Epithelial cell of prostate (primary cell): ENCODE measurements around the gene C10orf88.
"Not testable (repeated sequence)": the region's sequence is repeated elsewhere in the genome, so short reads cannot be mapped to it uniquely, and the experiment has no call there.

ENCODE experiments used
- DNase-seq: peaks from one replicate; pipeline ENCODE4 v3.0.0-alpha.2; 2011; ENCODE audit warnings: low read depth, low spot score
- H3K27ac ChIP-seq: fragments of 450-650 bp; 2 replicates; pipeline ENCODE4 v1.5.1; 2017; ENCODE audit warnings: mild to moderate bottlenecking

Gene C10orf88

DNA sequence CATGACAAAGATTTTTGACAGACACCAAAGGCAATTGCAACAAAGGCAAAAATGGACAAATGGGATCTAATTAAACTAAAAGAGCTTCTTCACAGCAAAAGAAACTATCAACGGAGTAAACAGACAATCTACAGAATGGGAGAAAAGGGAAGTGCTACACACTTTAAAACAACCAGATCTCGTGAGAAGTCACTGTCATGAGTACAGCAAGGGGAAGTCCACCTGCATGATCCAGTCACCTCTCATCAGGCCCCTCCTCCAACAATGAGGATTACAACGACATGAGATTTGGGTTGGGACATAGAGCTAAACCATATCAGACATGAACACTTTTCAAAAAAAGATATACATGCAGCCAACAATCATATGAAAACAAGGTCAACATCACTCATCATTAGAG lies 14.7 kb upstream of the C10orf88 start:
- no peak for DNase-seq

DNA sequence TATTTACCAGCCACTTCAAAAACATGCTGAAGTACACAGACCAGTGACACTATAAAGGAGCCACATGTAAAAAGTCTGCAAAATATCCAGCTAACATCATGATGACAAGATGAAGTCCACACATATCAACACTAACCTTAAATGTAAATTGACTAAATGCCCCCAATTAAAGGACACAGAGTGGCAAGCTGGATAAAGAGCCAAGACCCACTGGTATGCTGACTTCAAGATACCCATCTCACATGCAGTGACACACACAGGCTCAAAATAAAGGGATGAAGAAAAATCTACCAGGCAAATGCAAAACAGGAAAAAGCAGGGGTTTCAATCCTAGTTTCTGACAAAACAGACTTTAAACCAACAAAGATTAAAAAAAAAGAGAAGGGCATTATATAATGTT lies 12.9 kb upstream of the C10orf88 start:
- H3K27ac ChIP-seq = no peak overlapping the region
- no peak for DNase-seq

More for the DNA sequence above, 14.7 kb upstream of the C10orf88 start:
- no peak overlapping the region for H3K27ac ChIP-seq

DNA sequence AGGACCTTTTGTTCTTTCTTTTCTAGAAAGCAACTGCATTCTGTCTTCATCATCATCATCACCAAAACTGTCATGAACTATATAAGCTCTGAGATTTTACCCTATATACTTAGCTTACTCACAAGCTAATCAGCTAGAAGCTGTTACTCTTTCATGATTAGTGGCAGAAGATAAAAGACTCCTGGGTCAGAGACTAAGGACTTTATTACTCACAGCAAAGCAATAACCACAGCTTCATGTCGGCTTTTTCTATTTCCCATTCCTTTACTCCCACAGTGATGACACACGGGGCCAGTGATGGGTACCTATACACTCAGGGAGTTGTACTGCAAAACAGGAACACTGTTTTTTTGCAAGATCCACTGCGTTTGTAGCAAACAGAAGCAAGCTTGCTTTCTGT lies 8.4 kb upstream of the C10orf88 start:
- no peak overlapping the region for H3K27ac ChIP-seq
- DNase-seq = no peak

DNA sequence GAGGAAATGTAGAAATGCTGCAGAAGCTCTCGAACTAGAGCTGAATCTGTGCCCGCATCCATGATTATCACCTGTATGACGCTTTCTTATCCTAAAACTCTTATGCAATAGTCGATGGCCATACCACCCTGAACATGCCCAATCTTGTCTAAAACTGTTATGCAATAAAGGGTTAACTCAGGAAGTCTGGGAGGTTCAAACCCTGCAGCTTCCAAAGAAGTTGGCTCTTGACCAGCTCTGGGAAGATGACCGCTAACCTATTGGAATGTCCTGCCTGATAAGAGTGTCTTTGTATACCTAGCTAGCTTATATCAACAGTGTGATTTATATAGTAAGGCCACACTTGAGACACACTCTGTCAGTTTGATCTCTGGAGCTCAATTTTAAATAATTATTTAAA lies 3.4 kb upstream of the C10orf88 start:
- no peak overlapping the region for H3K27ac ChIP-seq
- DNase-seq = no peak

DNA sequence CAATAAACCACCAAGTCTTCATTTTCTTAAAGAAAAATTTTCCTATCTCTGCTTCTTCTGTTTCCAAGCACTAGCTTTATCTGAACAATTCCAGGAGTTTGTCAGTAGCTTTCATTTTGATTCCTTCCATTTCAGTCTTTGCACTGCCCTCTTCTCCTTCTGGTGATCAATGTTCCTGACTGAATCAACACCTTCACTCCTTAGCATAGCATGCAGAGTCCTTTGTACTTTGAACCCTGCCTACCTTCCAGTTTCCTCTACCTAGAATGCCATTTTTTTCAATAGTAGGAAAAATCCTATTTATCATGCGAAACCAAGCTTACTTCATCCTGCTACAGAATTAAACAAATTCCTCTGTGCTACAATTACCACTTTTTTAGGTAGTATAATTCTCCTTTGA lies 1.9 kb upstream of the C10orf88 start:
- no peak overlapping the region for H3K27ac ChIP-seq
- DNase-seq = no peak

DNA sequence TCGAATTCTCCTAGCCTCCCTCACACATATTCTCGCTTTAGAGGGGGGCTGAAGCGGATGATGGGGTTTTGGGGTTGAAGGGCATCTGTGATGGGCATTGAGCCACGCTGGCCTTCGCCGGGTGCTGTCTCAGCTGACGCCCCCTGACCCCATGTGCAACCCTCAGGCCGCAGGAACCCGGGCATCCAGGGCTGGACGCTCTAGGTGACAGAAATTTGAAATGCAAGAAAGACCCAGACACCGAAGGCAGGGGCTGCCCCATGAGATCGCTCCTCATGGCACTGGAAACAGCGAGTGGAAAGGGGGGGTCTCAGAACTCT lies 664 bp upstream of the C10orf88 start:
- no peak overlapping the region for H3K27ac ChIP-seq

DNA sequence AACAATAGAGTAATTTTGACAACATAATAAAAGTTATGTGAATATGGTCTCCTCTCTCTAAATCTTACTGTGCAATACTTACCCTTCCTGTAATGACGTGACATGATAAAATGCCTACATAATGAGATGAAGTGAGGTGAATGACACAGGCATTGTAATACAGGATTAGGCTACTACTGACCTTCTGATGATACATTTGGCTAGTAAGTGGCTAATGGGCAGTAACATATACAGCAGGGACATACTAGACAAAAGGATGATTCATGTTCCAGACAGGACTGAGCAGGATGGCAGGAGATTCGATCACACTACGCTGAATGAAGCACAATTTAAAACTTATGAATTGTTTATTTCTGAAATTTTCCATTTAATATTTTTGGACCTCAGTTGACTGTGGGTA lies 4.7 kb downstream of the C10orf88 start:
- DNase-seq = no peak
- peak overlapping the region; percentile 24 for H3K27ac ChIP-seq

More for the DNA sequence above, 664 bp upstream of the C10orf88 start:
- DNase-seq = no peak

DNA sequence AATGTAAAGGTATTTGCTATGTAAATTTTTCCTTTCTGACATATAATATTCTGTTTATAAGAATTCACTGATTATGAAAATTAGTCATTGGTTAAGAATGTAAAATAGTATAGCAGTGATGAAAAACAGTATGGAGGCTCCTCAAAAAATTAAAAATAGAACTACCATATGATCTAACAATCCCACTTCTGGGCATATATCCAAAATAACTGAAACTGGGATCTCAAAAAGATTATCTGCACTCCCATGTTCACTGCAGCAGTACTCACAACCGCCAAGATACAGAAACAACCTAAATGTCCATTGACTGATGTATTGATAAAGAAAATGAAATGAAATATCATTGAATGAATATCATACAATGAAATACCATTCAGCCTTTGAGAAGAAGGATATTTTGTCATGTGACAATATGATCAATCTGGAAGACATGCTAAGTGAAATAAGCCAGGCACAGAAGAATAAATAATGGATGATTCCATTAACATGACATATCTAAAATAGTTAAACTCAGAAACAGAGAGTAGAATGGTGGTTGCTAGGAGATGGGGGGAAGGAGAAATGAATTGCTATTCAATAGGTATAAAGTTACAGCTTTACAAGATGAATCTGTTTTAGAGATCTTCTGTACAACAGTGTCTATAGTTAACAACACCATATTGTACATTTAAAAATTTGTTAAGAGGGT lies 14.0 kb downstream of the C10orf88 start:
- no peak overlapping the region for H3K27ac ChIP-seq
- DNase-seq = no peak

DNA sequence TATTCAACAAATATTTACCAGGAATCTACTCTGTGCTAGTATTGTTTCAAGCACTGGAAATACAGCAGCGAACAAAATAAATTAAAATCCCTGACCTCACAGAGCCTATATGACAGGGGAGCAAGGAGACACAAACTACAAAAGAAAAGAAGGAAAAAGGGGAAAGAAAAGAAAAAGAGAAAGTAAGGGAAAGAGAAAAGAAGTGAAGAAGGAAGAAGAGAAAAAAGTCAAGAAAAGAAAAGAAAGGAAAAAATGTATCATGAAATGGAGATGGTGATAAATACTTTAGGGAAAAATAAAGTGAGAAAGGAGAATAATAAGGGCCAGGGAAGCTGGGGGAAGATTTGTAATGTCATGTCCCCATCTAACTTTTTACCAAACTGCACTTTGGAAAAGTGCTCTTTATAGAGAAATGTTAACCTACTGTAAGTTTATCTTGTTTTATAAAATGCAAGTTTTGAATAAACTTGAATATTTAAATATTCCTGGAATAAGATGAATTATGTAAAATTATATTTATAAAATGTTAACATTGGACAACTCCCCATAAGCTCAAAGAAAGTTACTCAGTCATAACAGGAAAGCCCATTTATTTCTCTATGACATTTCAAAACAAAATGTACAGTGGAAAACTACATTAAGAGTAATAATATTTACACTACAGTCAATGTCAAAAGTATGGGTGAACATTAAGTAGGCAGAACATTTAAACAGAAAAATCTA lies 14.7 kb downstream of the C10orf88 start:
- DNase-seq = no peak
- no peak overlapping the region for H3K27ac ChIP-seq

DNA sequence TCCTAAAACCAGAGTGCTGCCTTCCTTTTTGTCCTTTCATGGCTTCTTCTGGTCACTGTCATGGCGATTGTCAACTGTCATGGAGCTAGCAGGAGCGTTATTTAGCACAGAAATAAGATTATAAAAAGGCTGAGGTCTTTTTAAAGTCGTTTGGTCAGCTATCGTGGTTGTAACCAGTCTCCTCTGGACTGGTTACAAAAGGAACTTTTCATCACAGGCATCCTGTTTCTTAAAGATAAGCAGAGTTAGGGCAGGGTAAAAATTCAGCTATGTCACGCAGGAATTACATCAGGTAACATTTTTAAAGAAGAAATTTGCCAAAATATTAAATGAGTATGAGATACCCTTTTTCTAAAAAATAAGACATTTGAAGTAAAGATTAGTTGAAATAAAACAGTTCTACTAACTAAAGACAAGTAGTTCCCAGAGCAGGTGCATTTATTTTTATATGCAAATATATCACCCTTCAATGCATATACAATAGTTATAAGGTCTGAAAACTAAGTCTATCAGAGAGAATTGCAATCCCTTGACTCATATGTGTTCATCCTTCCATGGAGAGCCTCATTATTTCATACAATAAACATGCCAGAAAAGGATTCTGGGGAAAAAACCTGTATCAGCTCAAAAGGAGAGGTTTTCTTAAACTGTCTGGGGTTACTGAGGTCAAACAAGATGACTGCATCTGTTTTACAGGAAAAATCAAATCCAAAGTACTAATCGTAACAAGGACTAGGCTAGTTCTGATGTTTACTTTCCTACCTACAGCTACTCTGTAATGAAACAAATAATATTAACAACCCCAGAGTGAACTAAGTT lies 22.7 kb downstream of the C10orf88 start:
- DNase-seq = no peak
- H3K27ac ChIP-seq = no peak overlapping the region

DNA sequence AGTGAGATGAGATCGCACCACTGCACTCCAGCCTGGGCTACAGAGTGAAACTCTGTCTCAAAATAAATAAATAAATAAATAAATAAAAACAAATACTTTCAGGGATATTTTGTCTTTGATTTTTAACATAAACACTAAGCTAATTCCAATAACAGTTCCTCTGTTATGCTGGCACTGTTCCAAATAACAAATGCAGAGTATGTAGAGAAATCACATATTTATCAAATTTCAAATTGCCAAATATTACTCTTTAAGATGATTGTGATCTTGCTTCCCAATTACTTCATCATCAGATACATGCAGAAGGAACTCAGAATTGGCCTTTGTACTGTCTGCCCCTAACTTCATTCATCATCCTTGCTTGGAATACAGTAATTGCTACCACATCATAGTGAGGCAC lies 23.9 kb downstream of the C10orf88 start:
- no peak overlapping the region for H3K27ac ChIP-seq
- DNase-seq = no peak

DNA sequence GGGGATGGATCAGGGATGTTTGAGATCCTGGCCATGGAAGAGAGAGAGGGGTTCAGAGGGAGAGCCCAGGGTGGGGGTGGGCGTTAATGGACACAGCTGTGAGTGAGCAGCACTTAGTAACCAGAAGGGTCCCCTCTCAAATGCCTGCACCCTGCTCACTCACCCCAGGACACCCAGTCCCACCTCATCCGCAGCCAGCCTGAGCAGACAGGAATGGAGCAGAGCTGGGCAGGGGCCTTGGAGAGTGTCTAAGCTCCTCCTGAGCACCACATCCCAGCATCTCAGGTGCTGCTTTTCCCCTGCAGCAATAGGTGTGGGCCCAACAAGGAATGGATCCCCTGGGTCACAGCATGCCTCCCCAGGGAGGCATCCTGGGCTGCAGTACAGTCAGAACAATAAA lies 38.3 kb downstream of the C10orf88 start:
- H3K27ac ChIP-seq = no peak overlapping the region
- no peak for DNase-seq

DNA sequence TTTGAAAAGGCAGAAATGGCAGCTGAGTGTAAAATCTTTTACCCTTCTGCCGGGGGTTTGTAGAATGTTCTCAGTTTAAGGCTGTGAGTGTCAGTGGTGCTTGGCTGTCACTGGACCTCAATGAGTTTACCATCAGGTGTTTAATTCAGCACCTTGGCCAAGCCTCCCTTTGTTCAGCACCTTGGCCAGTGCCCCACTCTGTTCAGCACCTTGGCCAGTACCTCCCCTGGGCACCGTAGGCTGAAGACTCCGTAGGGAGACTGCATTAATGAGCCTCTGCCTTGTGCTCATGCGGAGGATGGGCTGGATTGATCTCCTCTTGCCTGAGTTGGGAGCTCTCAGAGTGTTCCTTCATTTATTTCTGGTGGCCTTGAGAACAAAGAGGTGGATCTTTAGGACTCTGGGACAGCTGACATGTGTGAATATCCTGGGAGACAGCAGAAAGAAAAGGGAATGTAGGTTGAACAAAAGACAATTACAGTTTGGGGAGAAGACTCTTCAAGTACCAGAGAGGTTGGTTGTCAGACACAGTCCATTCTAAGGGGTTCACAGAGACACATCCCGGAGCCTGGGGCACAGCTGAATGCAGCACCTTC lies 42.0 kb downstream of the C10orf88 start:
- no peak overlapping the region for H3K27ac ChIP-seq
- DNase-seq = peak; percentile 1

DNA sequence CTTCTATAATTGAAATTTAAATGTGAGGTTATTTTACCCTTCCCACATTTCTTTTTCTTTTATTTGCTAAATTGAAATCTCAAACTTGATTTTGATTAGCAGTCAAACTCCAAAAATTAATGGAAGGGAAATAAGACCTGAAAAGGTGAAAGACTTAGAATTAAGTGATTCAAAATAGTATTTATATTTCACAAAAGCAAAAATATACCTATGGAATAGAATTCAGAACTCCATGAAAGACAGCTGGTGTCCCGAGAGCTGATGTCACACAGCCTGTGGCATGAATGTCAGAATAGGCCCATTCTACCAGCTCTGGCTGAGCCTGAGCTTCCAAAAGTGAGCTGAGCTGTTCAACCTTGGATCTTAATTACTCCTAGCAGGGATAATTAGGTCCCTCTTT lies 43.7 kb downstream of the C10orf88 start, which contains the start of gene FAM24A:
TSS of gene FAM24A (plus strand) at position 301 of the 400 bp plus-strand sequence. CDS start 1,025 bp downstream, outside the sequence.
- DNase-seq = no peak
- H3K27ac ChIP-seq = no peak within 1 kb of the TSS

DNA sequence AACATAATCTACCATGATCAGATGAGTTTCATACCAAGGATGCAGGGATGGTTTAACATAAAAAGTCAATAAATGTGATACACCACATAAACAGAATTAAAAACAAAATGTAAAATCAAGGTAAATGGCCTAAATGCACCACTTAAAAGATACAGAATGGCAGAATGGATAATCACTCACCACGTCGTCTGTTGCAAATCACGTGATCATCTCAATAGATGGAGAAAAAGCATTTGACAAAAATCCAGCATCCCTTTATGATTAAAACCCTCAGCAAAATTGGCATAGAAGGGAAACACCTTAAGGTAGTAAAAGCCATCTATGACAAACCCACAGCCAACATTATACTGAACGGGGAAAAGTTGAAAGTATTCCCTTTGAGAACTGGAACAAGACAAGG lies 50.2 kb downstream of the C10orf88 start:
- H3K27ac ChIP-seq, DNase-seq: not testable (repeated sequence)

DNA sequence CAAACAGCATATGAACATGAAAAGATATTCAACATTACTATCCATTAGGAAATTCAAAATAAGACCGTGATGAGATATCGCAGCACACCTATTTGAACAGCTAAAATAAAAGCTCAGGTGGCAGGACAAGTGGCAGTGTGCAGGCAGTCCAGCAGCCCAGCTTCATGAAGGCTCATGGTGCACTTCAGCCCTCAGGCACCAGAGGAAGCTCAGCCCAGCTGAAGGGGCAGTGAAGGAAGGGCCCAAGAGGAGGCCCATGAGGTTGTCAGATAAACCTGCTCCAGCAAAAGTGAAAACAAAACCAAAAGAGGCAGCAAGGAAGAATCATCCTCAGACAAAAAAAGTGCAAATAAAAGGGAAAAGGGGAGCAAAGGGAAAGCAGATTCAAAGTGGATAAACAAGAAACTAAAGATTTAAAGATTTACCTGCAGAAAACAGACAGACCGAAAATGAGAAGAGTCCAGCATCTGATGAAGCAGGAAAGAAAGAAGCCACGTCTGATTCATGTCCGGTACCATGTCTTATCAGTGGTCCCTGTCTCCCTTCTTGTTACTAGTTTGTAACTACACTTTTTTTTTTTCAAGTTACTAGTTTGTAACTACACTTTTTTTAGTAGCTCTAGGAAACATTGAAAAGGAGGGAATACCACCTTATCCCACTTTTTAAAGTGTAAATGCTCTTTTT lies 59.6 kb downstream of the C10orf88 start:
- no peak for DNase-seq

DNA sequence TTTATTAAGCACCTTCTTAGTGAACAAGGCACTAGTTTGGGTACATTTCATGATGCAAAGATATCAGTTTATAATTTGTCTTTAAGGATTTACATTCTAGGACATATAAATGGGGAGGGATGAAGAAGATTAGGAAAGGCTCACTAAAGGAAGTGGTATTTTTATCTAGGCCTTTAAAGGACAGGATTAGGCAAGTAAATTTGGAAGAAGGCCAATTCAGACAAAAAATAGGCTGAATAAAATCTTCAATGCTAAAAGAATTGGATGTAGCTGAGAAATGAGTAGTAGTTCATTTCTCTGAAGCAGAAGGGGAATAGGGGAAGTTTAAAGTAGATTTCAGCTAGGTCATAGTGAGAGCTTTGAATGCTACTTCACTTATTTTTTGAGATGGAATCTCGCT lies 69.9 kb downstream of the C10orf88 start:
- H3K27ac ChIP-seq = no peak overlapping the region
- no peak for DNase-seq

More for the DNA sequence above, 59.6 kb downstream of the C10orf88 start:
- no peak overlapping the region for H3K27ac ChIP-seq

DNA sequence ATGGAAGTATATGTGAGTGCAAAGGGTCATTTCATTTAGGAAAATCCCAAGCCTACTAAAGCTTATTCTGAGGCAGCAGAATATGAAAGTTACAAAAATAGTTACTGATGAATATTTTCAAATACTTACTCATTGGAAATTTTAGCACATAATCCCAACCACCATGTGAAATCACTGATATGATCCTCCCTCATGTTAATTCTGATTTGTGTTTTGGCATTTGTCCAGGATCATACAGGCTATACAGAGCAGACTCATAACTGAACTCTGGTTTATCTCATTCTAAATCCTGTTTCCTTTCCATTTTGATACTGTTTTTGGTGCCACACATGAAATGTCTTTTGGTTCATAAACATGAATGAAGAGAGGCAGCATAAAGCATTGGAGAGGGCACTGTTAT lies 71.3 kb downstream of the C10orf88 start:
- H3K27ac ChIP-seq = no peak overlapping the region
- DNase-seq = no peak
